CD4-positive, alpha-beta T cell treated with Interleukin-4 for 1 hour (primary cell): ENCODE results near the gene IFNG-AS1.

Source experiments
- DNase-seq, 2 donors: peaks; one replicate each; pipeline ENCODE4 v3.0.0-alpha.2; 2020 to 2022

Gene IFNG-AS1

DNA sequence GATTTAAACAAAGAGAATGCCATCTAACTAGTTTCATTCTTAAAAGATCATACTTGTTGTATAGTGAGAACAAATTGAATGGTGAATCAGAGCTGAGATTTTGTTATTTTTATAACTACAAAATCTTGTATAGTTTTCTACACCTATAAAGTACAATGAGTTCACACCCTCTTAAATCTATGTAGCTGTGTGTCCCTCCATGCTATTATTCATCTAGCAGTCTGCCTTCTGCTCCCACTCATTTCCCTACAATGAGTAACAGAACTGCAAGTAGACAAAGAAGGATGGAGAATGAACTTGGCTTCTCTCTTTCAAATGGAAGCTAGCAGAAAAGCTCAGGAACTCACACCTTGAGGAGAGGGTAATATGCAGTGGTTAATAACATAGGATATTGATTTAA is 7.1 kb downstream of the IFNG-AS1 start:
- no peak for DNase-seq

DNA sequence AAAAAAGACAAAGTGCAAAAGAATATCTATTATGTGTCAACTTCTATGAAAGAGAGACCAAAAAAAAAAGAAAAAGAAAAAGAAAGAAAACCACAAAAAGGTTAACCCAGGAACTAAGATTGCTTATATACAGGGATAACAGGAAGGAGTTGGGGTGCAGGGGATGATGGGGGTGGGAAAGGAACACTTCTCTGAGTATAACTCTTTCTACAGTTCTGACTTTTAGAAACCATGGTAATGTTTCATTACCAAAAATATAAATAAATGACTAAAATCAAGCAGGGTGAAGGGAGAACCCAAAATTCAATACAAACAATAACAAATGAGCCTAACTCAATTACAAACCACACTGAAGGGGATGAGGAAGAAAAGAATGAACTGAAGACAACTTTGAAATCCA is 9.1 kb downstream of the IFNG-AS1 start:
- DNase-seq, result no peak

DNA sequence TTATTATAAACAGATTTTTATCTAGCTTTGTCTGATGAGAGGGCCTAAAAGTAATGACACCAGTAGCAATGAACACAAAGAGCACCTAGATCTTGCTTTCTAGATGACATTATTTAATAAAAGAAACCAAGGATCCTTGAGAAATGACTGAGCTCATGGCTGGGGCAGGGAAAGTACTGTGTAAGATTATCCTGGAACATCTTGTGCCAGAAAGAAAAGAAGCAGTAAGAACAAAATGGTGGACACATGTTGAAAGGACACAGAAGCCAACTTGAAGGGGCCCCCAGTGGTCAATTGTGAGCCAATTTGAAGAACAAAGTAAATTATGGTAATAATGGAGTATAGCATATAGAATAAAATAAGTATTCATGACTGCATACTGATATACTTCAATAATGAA is 10.0 kb downstream of the IFNG-AS1 start:
- DNase-seq, result no peak

DNA sequence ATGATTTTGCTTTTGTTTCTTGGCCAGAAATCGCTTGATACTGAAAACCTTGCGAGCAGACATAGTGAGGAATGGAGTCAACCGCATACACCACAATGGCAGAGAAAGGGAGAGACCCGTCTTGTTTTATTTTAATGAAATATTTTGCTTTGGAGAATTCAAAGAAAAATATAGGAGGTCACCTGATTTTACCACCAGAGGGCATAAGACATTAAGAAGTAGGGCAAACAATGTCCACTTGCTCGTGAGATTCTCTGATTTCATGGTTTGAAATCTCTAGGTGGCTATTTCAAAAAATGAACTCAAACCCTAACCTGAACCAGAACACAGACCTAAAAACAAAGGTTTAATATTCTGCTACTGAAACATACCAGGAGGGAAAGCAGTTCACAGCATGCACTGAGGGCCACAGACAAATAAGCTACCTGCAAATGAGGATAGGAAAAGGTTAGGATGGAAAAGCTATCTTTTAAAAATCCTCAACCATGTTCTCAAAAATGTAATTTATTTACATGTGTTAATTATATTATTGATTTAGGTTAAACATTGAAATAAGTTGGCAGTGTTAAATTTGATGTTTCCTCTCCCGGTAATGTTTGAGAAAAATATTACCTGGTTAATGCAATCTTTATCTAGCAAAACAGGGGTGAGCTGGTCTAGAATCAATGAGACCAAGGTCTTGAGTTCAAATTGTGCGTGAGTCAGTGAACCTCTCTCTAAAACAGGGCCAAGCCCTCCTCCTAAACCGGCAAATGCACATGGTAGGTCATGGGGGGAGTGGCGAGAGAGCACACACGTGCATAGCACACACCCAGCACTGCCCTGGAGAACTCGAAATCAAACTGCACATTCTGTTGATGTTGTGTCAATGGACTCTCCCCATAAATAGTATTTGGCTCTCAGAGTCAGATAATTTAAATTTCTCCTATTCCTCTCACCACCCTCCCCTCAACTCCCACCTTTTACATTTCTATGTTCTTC is 12.5 kb downstream of the IFNG-AS1 start:
- DNase-seq, result peak in 1 of 2 donors; percentile 14

DNA sequence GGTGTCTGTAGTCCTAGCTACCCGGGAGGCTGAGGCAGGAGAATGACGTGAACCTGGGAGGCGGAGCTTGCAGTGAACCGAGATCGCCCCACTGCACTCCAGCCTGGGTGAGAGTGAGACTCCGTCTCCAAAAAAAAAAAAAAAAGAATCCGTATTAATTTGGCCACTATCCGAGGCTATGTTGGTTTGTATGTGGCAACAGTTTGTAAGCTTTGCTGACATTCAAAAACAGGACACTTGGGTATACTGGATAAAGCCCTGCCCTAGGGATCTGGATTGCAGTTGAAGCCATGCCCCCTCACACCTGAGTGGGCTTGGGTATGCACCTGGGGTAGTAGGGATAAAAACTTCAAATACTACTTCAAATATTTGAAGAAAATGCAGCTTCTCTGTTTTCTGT is 14.5 kb downstream of the IFNG-AS1 start:
- no peak for DNase-seq

DNA sequence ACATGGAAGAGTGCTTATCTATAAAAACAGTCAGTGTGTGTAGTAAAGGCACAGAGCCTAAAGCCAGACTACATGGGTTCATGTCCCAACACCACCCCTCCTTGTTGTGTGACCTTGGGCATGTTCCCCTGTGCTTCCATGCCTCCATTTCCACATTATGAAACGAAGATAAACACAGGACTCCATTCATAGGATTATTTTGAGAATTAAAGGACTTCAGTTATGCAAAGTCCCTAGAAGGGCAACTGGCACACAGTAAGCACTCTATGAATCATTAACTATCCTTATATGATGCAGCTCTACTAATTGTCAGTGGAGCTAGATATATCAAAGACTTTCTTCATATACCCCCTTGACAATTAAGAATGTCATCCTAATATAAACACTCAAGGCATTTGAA is 17.8 kb downstream of the IFNG-AS1 start:
- DNase-seq, result no peak

DNA sequence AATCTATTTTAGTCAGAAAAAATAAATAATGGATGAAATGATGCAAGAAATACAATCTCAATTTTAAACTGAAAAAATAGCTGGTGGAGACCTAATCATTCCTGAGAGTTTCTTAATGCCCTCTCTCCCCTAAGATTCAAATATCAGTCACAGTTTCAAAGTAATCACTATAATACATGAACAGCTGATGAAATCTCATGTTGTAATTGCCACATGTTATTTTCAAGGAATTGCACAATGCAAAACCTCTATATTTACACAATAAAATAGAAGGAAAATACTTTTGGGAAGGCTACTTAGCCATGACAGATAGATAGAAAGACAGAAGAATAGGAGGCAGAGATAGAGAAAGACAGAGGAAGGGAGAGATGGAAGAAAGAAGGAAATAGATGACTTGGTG is 18.2 kb downstream of the IFNG-AS1 start:
- DNase-seq, result no peak

DNA sequence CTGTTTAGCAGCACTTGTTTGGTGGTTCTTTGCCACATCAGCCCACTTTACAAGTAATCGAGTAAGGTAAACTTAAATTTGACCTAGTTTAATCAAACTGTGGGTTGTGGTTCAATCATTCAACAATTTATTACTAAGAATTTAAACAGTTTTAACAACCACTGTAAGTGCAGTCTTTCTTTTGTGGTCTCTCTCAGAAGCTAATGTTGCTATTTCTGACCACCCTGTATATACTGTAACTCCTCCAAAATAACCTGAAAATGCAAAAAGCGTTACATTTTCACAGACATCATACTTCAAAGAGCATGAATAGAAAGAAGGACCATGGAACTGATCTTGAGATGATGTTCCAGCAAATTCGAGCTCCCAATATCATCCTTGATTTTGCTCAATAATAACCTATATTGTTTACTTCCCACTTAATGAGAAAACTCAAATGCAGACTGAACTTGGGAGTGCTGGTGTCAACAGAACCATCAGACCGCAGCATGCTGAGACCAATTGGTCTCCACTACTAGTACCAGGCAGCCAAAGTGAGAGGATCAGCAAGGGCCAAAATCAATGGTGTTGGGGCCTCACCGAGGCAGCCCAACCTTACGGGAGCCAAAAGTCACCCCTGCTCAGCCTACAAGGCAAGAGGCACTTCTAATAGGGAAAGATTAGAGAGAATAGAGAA is 22.1 kb downstream of the IFNG-AS1 start:
- DNase-seq, result no peak

DNA sequence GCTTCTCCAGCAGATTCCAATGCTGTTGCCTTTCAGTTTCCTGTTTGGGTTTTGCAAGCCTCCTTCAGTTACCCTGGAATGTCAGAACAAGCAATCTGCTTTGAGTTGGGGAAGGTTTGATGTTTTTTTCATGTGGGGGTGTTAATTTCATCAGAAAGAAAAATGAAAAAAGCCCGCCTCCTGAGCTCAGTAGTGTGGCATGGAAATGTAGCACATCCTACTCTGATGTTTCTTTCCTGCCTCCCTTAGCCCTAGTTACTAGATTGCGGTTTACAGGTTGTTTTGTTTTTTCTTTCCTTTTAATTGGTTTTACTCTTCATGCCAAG is 22.6 kb downstream of the IFNG-AS1 start:
- no peak for DNase-seq

DNA sequence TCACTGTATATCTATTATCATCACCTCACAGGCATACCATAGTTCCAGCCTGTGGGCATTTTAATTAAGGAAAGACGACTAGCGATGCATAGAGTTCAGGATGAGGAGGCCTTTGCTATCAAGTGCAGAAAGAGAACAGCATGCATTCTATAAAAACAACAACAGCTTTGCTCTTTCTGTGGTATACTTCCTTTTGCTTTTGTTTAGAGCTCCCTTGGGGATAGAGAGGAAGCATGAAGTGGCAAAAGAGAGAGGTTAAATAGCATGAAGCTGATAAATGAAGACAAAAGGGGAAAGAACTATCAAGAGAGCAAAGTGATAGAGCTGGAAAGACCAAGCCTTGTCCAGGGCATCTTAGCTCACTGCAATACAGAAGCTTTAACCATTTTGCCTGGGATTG is 23.5 kb downstream of the IFNG-AS1 start:
- DNase-seq, result no peak

DNA sequence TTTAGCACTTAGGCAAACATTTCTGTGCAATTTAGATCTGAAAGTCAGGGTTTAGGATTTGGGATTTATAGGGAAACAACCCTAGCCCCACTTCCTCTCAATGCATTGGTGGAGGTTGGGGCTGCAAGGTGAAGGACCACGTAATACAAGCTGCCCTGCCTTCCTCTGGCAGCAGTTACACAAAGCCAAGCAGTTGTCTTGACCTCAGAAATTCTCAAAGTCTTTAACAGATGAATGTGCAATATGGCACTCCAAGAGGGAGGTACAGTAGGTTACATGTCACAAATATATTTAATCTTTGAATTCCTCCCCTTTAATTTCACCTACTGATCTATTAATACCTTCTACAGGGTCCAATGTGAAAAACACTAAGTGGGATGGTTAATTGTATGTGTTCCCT is 23.9 kb downstream of the IFNG-AS1 start:
- no peak for DNase-seq

DNA sequence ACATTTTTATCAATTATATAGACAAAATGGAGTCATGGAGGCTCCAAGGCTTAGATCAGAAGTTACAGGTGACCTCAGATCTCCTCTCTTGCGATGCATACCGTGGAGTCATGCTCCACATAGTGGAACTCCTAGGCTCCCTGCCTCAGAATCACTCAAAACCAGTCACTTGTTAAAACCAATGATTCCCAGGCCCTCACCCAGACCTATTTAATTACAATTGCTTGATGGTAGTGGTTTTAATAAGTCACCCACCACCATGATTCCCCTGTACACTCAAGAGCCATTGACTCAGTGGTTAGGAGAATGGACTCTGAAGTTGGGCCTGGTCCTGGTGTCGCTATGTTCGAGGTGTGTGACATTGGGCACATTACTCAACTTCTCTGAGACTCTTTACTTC is 26.9 kb downstream of the IFNG-AS1 start:
- no peak for DNase-seq

DNA sequence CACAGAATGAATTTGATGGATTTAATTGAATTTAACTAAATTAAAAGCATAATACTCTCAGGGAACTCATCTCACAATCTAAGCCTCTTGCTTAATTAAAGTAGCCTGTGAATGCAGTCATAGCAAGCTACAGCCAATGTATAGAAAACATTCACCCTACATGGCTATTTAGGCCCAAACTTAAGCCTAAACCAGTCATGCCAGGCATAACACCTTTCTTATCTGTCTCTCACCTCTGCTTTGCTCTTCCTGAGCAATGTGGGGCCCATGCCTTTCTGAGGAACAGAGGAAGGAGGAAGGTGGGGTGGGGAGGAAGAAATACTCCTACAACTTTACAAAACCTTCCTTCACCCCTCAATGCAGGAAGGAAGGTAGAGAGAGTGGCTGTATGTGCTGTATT is 29.1 kb downstream of the IFNG-AS1 start:
- DNase-seq, result no peak

DNA sequence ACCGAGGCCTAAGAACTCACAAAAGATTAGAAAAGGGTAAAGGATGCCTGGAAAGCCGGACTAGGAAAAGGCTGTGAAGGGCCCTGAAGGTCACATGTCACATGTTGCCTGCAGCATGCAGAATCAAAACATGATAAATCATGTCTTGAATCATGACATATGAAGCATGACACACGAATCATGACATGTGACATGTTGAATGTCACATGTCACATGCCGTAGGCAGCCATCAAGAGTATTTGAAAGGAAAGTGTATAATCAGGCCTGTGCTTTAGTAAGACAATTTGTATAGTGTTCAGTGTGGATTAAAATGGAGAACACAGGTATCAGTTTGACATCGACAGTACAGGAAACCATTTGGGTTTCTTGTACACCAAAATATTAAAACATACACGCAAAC is 30.8 kb downstream of the IFNG-AS1 start:
- no peak for DNase-seq

DNA sequence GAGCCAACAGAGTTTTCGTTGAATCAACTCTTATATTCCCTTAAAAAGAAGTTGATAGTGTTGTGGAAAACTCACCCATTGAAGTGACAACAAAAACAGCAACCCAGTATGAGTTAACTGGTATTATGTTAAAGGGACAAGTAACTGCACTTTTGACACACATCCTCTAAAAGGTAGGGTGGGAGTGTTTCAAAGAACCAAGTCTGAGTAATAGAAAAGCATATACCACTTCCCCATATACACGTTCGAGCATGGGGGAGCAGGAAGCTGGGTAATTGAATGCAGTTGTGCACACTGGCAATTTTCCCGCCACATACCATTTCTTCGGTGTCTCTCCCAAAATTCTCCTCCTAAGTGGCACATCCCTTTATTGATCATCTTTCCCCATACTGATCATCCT is 31.5 kb downstream of the IFNG-AS1 start:
- DNase-seq, result no peak

DNA sequence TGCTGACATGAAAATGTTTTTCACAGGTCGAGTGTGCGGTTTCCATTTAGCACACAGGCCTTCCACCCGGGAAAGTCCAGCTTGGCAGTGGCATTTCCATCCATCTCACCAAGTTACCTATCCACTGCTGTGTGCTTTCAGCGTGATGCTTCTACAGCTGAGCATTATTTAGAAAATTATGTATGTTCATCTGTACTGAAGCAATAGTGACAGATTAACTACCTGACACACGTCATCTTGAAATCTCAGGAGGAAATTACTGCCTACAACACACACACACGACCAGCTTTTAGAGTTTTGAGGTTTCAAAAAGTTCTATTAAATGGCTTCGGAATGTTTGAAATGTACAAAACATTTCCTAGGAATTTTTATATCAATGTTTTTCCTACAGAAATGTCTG is 39.4 kb downstream of the IFNG-AS1 start:
- peak in 1 of 2 donors; percentile 14 for DNase-seq

DNA sequence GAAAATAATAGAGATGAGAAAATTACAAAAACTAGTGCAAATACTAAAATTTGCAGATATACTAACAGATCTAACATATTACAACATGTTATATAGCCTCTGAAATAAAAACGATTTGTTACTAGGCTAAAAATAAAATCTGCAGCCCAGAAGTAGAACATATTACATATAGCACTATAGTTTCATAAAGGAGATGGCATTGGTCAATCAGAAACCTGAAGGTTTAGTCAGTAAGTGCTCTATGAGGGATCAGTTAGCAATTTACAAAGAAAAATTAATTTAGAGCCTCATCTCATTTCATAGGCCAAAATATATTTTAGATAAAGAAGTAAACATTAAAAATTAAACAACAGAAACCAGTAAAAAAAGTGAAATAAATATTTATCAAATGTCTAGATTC is 41.0 kb downstream of the IFNG-AS1 start:
- no peak for DNase-seq

DNA sequence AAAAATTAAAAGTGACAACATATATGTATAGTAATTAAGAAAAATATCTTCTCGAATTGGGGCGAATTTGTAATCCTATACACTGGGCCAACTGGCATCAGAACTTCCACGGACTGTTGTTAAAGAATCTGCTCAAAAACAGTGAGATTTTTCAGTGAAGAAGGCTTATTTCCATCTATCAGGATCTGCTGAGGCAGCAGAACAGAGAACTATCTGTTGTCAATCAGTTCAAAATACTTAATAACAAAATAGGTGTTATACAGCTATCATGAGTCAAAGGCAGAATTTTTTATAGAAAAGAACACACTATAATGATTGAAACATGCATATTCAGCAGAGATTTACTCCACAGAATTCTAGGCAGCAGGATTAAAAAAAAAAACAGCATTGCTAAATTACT is 41.9 kb downstream of the IFNG-AS1 start:
- no peak for DNase-seq

DNA sequence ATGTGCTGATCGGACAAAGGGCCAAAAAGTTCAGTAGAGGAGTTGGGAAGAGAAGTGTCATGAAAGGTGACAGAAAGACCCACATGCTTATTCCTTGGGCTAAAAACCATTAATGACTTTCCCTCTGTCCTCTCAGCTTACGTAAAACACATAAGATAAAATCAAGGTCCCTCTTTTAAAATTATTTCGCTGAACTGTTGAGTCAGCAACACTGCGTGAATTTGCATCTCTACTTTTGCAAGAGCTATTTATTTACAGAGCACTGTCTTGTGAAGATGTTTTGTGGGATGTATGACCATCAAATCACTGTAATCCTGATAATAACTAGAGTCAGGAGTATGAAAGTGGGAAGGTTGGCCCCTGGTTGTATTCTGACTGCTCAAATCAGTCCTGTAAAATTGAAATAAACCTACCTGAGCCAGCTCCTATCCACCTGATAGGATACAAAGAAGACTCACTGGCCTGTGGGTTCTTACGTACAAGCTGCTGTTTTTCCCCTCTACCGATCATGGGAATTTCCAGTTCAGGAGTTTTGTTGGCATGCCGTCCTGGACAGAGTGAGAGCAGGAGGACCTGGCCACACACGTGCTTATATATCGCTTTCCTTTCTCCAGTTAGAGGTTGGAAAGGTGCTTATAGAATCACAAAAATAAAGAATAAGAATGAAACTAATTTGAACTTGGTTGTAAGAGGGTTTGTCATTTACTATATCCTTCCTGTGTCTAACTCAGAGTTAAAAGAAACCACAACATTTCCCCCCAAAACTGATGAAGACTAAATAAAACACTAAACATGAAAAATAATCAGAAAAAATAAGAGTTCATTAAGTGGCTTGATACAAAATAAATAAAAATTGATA is 42.9 kb downstream of the IFNG-AS1 start:
- peak in 1 of 2 donors; percentile 30 for DNase-seq

DNA sequence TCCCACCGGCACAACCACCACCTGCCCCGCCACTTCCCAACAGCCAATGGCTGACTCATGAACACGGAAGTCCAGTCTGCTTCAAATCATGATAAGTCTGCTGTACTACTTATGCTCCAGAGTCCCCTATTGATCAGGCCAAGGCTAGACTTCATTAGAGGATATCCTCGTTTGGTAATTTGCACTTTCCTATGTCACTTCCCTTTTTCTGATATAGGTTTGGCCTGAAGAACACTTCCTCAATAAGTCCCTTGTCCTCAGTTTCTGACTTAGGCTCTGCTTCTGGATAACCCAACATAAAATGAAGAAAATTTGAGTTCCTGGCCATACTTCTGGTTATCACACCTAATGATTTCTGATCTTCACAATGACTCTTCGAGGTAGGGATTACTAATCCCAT is 45.3 kb downstream of the IFNG-AS1 start:
- no peak for DNase-seq

DNA sequence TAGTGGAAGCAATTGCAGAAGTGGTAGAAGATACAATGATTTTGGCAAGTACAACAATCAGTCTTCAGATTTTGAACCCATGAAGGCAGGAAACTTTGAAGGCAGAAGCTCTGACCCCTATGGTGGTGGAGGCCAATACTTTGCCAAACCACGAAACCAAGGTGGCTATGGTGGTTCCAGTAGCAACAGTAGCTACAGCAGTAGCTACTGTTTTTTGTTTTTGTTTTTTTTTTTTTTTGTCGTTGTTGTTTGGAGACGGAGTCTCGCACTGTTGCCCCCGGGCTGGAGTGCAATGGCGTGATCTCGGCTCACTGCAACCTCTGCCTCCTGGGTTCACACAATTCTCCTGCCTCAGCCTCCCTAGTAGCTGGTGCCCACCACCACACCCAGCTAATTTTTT is 47.4 kb downstream of the IFNG-AS1 start:
- DNase-seq, result peak; percentile 19 to 27

DNA sequence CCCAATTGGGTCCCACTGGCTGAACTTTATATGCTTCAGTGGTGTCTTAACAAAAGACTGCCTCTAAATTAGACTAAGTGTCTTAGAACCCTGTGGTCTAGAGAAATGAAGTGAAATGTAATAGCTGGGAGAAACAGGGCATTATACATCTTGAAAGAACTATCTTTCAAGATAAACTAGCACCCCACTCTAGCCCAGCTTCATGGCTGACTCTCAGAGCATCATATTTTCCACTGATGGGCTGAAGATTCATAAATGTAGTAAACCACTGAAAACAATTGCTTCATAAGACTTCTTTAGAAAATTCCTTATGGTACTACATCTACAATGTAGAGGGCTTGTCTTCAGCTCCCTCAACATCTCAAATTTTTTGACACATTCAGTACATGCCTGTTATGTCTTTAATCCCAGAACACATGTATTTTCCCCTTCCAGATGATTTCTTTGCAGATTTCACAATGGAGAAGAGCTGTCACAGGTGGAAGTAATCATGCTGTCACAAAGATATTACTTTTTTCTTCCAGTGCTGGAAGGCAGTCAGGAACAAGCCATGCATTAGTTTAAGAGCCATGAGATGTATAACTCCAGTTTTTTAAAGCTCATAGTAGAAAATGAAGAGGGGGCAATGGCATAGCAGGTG is 48.5 kb downstream of the IFNG-AS1 start:
- no peak for DNase-seq

DNA sequence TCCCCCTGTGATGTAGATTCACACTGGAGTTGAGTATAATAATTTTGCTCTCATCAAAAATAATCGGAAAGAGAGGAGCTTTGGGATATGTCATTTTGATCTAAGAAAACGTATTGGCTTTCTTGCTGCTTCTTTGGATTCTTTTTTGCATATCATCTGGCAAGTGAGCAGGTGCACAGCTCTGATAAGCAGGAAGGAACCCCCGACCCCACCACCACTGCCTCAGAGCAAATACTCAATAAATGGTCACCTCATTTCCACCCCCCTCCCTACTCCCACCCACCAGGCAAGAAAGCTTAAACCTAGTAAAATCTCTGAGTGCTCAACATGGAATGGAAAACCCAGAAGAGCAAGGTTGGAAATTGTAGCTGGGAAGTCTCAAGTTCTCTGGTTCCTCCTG is 49.4 kb downstream of the IFNG-AS1 start:
- DNase-seq, result no peak
